HG02798 (cell line): ENCODE data around the gene UFSP2.

Source experiments
- ATAC-seq: cut with Tn5 transposase; IDR thresholded peaks from one replicate; pipeline ENCODE4 v1.9.1; 2021; ENCODE audit warnings: mild to moderate bottlenecking; ENCODE audit not compliant: unreplicated experiment, poor library complexity

UFSP2 gene

DNA sequence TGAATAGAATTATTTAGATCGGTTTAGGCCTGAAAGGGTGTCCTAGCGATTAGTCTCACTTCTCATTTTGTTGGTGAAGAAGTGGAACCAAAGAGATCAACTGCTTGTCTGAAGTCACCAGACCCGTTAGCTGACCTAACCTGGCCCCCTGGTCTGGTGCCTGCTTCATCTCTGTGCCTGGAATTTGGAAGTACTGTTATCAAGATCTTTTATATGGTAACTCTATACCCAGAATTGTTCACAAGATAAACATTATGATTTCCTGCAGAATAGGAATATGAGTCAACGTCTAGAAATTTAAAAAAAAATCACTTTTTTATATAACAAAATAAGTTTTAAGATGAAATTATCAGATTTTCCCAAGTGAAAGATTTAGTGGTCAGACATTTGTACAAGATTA is 67.2 kb downstream of the UFSP2 start:
- ATAC-seq: peak; percentile 33

DNA sequence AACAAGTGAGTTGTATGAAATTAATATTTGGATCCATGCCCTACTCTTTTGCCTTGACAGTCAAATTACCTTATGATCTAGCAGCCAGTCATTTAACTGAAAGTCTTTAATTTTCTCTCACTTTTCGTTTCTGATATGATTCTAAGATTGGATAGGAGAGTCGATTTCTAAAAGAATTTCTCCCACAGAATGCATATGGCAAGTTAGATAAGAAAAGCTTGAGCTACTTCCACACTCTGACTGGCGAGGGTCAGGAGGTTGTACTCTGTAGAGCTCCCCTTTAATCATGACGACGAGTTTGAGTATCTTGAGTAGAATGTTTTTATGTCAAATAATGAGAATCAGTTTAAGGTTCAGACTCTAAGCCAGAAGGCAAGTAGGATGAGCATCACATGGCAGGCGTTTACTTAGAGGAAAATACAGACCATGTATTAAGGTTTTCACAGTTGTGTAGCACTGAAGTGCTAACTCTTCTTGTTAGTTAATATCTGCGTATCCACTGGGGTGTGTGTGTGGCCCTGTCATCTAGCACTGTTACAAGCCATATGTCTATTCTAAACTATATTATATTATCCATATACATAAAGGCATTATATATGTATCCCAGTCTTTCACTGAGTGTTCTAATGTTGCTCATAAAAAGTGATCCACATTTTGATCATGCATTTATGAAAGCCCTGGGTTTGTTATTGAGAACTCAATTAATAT is 67.9 kb downstream of the UFSP2 start:
- ATAC-seq: peak; percentile 16

DNA sequence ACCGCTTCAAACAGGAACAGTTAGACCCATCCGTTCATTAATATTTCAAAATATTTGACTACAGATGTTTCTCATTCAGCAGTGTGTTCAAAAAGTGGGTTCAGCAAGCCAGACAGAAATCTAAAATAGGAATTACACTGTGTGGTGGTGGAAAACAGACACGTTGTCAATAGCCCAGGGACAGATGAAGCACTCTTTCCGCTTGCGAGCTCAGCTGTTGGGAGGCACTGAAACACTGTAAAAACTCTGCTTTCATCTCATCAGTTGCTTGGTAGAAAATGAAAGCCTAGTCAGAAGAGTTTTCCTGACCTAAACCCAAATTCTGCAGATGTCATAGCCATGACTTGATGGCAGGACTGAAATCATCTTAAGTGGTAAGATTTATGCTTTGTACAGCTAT is 68.6 kb downstream of the UFSP2 start:
- ATAC-seq: no peak

DNA sequence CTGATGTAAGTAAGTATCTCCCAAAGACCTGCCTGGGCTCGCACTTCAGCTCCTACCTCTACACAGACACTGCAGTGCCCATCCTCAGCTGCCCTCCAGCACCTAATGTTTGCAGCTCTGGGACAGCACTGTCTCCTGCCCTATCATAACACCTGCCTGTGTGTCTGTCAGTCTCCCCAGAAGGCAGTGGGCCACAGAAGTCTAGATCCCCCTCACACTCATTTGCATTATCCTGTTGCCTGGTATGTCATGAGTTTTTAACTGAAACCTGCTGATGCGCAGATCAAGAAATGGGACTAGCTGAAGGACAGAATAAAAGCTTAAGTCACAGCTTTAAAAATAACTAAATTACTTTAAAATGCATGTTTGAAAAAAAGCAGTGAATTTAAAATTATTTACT is 73.0 kb downstream of the UFSP2 start:
- no peak for ATAC-seq

DNA sequence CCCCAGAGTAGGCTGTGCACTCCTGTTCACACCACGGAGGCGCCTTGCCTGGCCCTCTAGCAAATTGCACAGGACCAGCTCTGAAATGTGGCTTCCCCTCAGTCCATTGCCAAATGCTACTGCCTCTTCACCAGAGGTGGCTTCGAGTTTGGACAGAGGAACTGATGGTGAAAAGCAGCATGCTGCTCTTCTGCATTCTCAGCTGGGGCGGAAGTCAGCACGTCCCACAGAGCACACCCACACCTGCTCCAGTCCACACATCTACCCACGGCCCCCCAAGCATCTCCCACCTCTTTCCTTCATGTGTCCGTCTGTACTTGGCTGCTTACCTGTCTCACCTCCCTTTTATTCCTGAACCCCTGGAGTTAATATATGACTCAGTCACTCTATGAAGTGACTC is 73.6 kb downstream of the UFSP2 start:
- no peak for ATAC-seq

DNA sequence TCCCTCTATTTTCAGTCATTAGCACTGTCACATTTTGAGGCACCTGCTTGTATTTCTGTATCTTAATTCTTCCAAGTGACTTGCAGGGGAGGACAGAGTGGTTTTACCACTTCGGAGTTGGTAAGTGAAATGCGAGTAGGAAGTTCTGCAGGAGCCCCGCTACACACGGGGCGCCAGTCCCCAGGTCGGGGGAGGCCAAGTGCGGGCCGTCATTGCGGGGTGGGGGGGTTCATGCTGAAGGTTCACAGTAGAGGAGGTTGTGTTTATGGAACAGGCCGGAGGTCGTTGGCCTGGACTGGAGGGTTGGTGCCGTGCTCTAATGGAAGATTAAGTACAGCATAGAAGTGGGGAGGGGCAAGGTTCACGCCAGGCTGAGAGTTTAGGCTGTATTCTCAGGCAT is 74.1 kb downstream of the UFSP2 start:
- no peak for ATAC-seq
